HG02943 (cell line): Measurements from ENCODE around the gene TMEM218.

Experiments
- ATAC-seq: cut with Tn5 transposase; IDR thresholded peaks from one replicate; pipeline ENCODE4 v1.9.1; 2021; ENCODE audit warnings: mild to moderate bottlenecking, low read depth, moderate library complexity; ENCODE audit not compliant: unreplicated experiment

The TMEM218 gene

GRCh38 chr11:125111343-125112207, at the start of gene TMEM218:
Gene TMEM218, minus strand, starts transcription at chr11:125111626. Its CDS starts 9,385 bp downstream, at chr11:125102241.
- peak; percentile 98 for ATAC-seq

- no peak for ATAC-seq
Observed at GRCh38 chr11:125157953-125158680, 46.7 kb upstream of the TMEM218 start.

DNA sequence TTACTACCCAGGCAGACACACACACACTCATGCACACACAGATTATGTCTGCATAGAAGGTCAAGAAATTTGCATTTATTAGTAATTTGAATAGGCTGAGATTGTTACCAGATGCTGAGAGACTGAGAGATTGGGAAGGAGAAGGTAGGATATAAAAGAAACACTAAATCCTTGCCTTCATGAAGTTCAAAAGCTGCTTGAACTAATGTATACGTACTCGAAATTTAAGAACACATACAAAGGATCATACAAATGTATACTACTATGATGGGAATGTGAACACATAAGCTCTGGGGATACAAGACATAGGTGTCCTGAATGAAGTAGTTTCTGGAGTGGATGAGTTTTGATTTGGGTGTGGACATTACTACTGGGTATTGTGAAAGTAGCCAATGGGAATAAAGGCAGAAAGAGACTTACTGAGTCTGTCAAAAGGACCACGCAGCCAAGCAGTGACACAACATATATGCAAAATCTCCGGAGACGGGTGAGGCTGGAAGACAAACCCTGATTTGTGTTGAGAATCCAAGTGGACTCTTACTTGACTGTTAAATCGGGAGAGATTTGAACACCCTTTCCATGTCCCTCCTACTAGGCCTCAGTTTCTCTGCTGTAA, 45.8 kb upstream of the TMEM218 start:
- no peak for ATAC-seq

DNA sequence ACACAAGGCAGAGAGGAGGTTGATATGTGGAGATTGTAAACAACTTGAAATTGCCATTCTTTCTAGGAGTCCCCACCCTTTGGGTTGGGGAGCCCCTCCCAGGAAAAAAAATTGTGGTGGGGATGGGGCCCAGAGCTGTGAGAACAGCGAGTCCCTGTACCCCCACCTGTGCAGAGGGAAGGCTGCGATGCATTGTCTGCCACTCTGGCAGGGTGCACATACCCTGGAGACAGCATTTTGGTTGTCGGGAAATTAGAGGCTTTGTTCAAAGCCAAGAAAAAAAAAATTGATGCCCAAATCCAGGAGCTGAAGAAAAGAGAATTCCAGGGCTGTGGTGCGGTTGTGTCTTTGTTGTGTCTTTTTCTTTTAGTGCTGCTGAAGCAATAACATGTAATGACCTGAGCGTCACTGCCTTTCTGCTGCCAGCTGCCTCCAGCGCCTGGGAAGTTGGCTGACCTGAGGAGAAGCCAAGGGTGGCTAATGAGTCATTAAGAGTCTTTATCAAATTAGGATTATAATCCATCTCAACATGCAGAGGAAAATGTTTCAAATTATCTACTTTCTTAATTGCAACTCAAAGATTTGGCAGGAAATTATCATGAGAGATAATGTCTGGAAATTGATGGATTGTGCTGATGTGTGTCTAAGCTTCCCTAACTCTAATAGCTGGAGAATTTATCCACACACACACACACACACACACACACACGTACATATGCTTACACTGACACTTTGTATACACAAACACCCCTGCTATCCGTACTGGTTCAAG, 45.1 kb upstream of the TMEM218 start:
- no peak for ATAC-seq

GRCh38 chr11:125155767-125156166, 44.3 kb upstream of the TMEM218 start:
- ATAC-seq: no peak

DNA sequence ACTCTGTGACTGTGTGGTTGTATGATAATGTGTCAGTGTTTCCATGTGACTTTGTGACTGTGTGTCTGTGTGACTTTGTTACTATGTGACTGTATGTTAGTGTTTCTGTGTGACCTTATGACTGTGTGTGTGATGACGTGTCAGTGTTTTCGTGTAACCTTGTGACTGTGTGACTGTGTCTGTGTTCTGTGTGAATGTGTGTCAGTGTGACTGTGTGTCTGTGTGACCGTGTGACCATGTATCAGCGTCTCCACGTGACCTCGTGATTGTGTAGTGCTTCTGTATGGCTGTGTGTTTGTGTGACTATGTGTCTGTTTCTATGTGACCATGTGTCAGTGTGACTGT, 43.6 kb upstream of the TMEM218 start:
- no peak for ATAC-seq

GRCh38 chr11:125154378-125155099, 43.1 kb upstream of the TMEM218 start:
- ATAC-seq: no peak

GRCh38 chr11:125153837-125154236, 42.4 kb upstream of the TMEM218 start:
- no peak for ATAC-seq

DNA sequence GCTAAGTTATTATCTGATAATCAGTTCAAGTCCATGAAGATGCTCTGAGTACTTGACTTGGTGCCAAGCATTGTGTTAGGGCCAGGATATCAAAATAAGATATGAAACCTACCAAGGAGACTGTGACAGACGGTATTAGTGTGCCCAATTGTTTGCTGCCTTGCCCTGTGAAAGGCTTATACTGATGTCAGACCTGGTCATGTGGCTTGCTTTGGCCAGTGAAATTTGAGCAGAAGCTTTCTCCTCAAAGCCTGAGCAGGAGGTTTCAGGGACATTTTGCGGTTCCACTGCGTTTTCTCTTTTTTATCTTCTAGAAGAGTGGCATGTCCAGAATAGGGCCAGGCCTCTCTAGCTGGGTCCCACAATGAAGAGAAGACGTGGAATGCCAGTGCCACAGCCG, 37.3 kb upstream of the TMEM218 start:
- no peak for ATAC-seq

GRCh38 chr11:125148011-125148410, 36.6 kb upstream of the TMEM218 start:
- no peak for ATAC-seq

DNA sequence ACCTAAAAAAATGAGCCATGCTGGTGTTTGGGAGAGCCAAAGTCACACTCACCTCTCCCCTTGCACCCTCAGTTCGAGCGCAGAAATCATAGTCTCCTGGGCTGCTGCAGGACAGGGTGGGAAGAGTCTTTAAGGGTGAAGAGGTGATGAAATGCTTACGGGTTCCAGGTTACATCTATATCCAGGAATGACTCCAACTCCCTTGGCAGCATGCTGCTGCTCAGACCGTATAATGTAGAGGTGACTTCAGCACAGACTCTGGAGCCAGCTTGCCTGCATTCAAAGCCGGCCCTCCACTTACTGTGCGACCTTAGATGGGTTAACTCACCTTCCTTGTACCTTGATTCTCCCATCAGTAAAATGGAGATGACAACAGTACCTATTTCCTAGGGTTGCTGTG, 35.9 kb upstream of the TMEM218 start:
- ATAC-seq: no peak

DNA sequence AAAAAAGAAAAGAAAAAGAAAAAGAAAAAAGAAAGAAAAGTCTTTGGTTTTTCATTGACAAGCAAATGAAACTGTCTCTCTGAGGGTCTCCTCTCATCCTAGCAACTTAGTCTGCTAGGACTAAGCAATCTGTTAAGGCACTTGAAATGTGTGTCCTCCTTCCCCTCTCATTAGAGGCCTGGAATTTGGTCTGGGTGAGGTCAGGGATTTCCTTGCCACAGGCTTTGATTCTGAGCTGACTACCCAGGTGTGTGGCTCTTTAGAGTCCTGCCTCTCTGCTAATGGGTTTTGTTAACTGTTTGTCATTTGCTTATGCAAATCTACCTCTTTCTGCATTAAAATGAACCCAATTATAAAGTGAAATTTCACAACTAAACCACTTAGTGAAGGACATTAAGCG, 34.8 kb upstream of the TMEM218 start:
- no peak for ATAC-seq

- peak; percentile 73 for ATAC-seq
Observed at GRCh38 chr11:125141686-125142535, 30.5 kb upstream of the TMEM218 start.

- no peak for ATAC-seq
Observed at GRCh38 chr11:125141178-125141577, 29.8 kb upstream of the TMEM218 start.

DNA sequence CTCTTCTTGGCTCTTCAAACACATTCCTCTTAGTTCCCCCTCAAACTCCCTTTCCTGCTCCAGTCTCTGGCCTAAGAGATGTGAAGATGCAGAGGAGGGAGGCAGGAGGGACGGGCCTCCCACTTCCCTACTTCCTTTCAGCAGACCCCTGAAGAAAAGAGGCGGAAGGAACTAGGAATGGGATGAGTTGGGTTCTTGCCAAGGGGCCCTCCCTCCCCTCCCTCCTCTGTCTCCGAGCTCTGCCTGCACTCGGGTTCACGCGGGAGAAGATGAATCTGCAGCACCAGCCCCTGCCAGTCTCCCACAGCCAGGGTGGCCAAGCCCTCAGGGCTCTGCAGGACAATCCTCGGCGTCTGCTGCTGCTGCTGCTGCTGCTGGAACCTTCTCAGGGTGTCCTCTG, 28.8 kb upstream of the TMEM218 start:
- ATAC-seq: no peak

DNA sequence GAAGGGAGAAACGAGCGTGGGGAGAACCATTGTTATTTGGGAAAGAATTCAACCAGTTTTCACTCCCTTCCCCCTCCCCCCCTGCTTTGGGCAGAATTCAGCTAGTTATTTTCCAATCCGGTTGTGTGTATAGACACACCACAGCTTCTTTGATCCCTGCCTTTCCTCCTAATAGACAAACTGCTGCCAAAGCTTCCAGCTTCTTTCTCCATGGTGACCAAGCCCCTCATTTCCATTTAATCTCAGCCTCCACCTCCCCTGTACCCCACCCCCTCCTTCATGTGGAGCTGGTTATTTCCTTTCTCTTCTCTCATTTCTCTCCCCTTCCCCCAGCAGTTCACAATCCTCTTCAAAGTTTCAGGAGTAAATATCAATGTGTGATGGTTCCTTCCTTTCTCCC, 28.4 kb upstream of the TMEM218 start:
- no peak for ATAC-seq

- ATAC-seq: no peak
Observed at GRCh38 chr11:125138966-125139365, 27.5 kb upstream of the TMEM218 start.

GRCh38 chr11:125136001-125136400, 24.6 kb upstream of the TMEM218 start:
- ATAC-seq: no peak

DNA sequence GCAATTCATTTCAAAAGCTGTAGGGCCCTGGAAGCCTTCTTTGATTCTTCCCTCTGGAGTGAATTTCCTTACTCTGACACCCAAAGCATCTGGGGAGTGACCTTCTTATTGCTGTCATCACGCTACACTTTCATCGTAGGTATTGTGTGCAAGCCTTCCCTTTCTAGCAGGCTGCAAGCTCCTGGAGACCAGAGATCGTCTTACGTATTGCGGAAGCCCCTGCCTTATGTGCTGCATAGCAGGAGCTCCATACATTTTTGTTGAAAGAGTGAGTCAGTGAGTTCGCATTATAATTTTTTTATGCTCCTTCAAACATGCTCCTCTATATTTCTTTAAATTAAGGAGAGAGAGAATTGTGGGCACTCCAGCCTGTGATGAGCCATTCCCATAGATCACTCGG, 21.2 kb upstream of the TMEM218 start:
- no peak for ATAC-seq
